Loucy (cell line): Measurements from ENCODE around the gene COL27A1.

Experiments used
- EZH2phosphoT487 ChIP-seq: fragments of 200-600 bp; IDR thresholded peaks from 2 replicates; pipeline ENCODE4 v1.6.1; 2018; ENCODE audit warnings: antibody characterized with exemption, mild to moderate bottlenecking, moderate library complexity, borderline replicate concordance
- TF ChIP-seq, protein P1 (sequence below): fragments of 200-600 bp; sonication (generic); conservative IDR thresholded peaks from 2 replicates; pipeline ENCODE4 v1.5.1; 2014; ENCODE audit warnings: mild to moderate bottlenecking, antibody characterized with exemption, low read length

DNA sequence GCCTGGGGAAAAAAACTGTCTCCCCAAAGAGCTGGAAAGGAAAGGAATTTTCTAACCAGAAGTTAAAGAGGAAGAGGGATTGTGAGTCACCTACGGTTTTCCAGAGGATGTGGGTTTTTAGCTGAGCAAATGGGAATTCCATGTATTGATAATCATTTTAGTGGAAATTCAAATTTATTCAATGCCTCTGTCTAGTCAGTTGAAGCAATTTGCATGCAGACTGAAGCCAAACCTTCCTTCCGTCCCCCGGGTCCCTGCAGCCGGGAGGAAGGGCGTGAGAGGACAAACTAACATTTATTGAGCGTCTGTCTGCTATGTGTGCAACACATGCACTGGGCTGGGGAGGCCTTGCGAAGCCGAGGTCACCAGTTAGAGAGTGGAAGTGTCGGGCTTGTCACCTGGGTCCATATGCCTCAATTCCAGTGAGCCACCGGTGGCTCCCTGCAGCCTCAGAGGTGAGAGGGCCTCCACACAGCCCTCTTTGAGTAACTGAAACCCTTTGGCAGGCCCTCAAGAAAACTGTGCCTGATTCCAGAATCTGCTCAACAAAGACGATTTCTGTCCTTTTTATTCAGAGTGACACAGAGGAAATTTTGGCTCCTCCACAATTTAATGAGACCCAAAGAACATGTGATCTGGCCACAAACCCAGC, 70.3 kb downstream of the COL27A1 start:
- TF ChIP-seq, protein P1, sequence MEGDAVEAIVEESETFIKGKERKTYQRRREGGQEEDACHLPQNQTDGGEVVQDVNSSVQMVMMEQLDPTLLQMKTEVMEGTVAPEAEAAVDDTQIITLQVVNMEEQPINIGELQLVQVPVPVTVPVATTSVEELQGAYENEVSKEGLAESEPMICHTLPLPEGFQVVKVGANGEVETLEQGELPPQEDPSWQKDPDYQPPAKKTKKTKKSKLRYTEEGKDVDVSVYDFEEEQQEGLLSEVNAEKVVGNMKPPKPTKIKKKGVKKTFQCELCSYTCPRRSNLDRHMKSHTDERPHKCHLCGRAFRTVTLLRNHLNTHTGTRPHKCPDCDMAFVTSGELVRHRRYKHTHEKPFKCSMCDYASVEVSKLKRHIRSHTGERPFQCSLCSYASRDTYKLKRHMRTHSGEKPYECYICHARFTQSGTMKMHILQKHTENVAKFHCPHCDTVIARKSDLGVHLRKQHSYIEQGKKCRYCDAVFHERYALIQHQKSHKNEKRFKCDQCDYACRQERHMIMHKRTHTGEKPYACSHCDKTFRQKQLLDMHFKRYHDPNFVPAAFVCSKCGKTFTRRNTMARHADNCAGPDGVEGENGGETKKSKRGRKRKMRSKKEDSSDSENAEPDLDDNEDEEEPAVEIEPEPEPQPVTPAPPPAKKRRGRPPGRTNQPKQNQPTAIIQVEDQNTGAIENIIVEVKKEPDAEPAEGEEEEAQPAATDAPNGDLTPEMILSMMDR, result no peak
- no peak for TF ChIP-seq EZH2phosphoT487
